Lower leg skin (tissue), 4 donors: ENCODE results near the gene SCGB1C2. TPM values are rescaled to one million over a fixed set of nuclear protein-coding genes. Genes with fewer than 3 reads are reported as not detected.
A peak's percentile ranks its signal among the peaks of the same experiment; 100 is the strongest.

Source experiments
- DNase-seq, 2 donors: peaks; one replicate each; pipeline ENCODE4 v3.0.0-alpha.2; 2019; ENCODE audit warnings: low spot score in 2 of 2
- H3K4me3 ChIP-seq: fragments of 200-600 bp; sonication (generic); 2 replicates; pipeline ENCODE4 v1.5.1; 2017; ENCODE audit warnings: mild to moderate bottlenecking, low read depth; ENCODE audit not compliant: poor library complexity, severe bottlenecking
- CTCF ChIP-seq, 3 donors: fragments of 450-650 bp; IDR thresholded peaks; one replicate each; pipeline ENCODE4 v1.5.1; 2016; ENCODE audit warnings: antibody characterized with exemption in 3 of 3, mild to moderate bottlenecking in 3 of 3, moderate library complexity in 2 of 3
- POLR2A ChIP-seq, 2 donors: fragments of 450-650 bp; IDR thresholded peaks; one replicate each; pipeline ENCODE4 v1.6.1; 2016 to 2017; ENCODE audit warnings: antibody characterized with exemption in 2 of 2, mild to moderate bottlenecking in 1 of 2, moderate library complexity in 1 of 2
- WGBS, 2 donors: methylation state at CpG; one replicate each; pipeline ENCODE4 v1.1.5; 2018; 5-methylcytosine and 5-hydroxymethylcytosine counted together
- intact Hi-C: fragments of 100-400 bp; cut with DNase I; formaldehyde crosslinking; loops from one replicate; pipeline ENCODE4 v1.15.0; 2023; ENCODE audit warnings: low total_unique reads
- total RNA-seq, 4 donors: library from RNA; depleted of rRNA; stranded (reverse); fragments of >200 nt; gene quantifications; one replicate each; pipeline ENCODE4 v1.1.0, GENCODE V29; 2016

SCGB1C2 gene
- total RNA-seq, 4 donors from 2014 or later = not detected

- H3K4me3 ChIP-seq = peak within 1 kb of the TSS; percentile 24
- no peak for DNase-seq
- 4 to 5% methylated on average over 30 to 50 of the region's 120 CpGs for WGBS, 2 donors
- intact Hi-C loops = no loop called here
- TF ChIP-seq POLR2A (IDR thresholded peaks at IDR 0.05) (no peak), CTCF (IDR thresholded peaks at IDR 0.05) (no peak)
These were observed 44.1 kb downstream of the SCGB1C2 start, which contains the start of gene DOC2B for GRCh38 chr17:181245-182049. Gene DOC2B, minus strand, starts transcription at chr17:181650. Its CDS starts 171 bp downstream, at chr17:181479.

GRCh38 chr17:182050-182751 is 44.8 kb downstream of the SCGB1C2 start:
- no peak for DNase-seq
- TF ChIP-seq CTCF (IDR thresholded peaks at IDR 0.05) (no peak), POLR2A (IDR thresholded peaks at IDR 0.05) (no peak)
- WGBS, 2 donors = 53 to 54% methylated on average over 17 to 18 of the region's 18 CpGs
- H3K4me3 ChIP-seq = no peak overlapping the region
- intact Hi-C loops = no loop called here

- no peak for DNase-seq
- H3K4me3 ChIP-seq = no peak overlapping the region
- intact Hi-C loops = no loop called here
- 73 to 77% methylated on average over 8 of the region's 8 CpGs for WGBS, 2 donors
- no peak for TF ChIP-seq POLR2A (IDR thresholded peaks at IDR 0.05)
- no peak for TF ChIP-seq CTCF (IDR thresholded peaks at IDR 0.05)
These were observed 45.7 kb downstream of the SCGB1C2 start for GRCh38 chr17:183021-183420.

GRCh38 chr17:185445-186138 is 48.2 kb downstream of the SCGB1C2 start:
- H3K4me3 ChIP-seq = no peak overlapping the region
- no peak for DNase-seq
- intact Hi-C loops = no loop called here
- no peak for TF ChIP-seq POLR2A (IDR thresholded peaks at IDR 0.05)
- TF ChIP-seq CTCF (IDR thresholded peaks at IDR 0.05) = no peak
- WGBS, 2 donors = 35 to 46% methylated on average over 14 of the region's 14 CpGs

- no peak for DNase-seq
- WGBS, 2 donors = 59 to 77% methylated on average over 2 of the region's 2 CpGs
- intact Hi-C loops = no loop called here
These were observed 49.8 kb downstream of the SCGB1C2 start for GRCh38 chr17:187130-187529.

More at GRCh38 chr17:187130-187529, 49.8 kb downstream of the SCGB1C2 start:
- TF ChIP-seq CTCF (IDR thresholded peaks at IDR 0.05) = no peak
- no peak for TF ChIP-seq POLR2A (IDR thresholded peaks at IDR 0.05)
- H3K4me3 ChIP-seq = no peak overlapping the region

Other genes starting within 250 kb of the SCGB1C2 start
- gene DOC2B, start 44.1 kb downstream of the SCGB1C2 start, total RNA-seq = 1 to 10 TPM; 2.0 to 8.7 (median 5.2) TPM
- gene RPH3AL, start 215.2 kb downstream of the SCGB1C2 start, total RNA-seq = 10 to 100 TPM in 3 of 4 donors, 1 to 10 TPM in 1; 8.6 to 22.9 (median 15.9) TPM